Measurements from ENCODE around the gene STX2. TPM values are rescaled to one million over a fixed set of nuclear protein-coding genes. Genes with fewer than 3 reads are reported as not detected.

The STX2 gene
- total and polyA plus RNA-seq, 10 of the 15 experiments (the other 5 are each of a cell fraction or from before 2014, with no cell fraction given), result 6.0 to 22.2 (median 10.0) TPM

GRCh38 chr12:130830246-130830551 lies 8.9 kb downstream of the STX2 start:
- POLR2A ChIA-PET, result no interaction called here
- CTCF ChIA-PET, result interaction anchor here (3.4 kb wide), 1 partner anchor 10 kb away, joined by 18 read pairs; no protein-coding TSS in a partner anchor
- intact Hi-C loops (cut with micrococcal nuclease; ENCODE audit: unreplicated experiment) (no loop called here), in situ Hi-C loops (cut with MboI) (no loop called here)
- ATAC-seq (no peak), FAIRE-seq (no peak), DNase-seq (ENCODE audit: low read depth, low spot score) (no peak)
- H3K9me3 ChIP-seq (replicated peaks; ENCODE audit: control insufficient read depth, insufficient read depth, low read length), result no peaks in the 10 kb centered on the region
- WGBS (ENCODE audit: insufficient coverage, insufficient replicate concordance, low lambda C conversion rate, missing lambda C conversion rate), result 87% methylated on average over 14 of the region's 14 CpGs
- no peak overlapping the region for H2AFZ ChIP-seq (ENCODE audit: control insufficient read depth, low read depth, low read length)
- RAD21 ChIA-PET (ENCODE audit: unreplicated experiment), result no interaction called here
- no peaks in the 10 kb centered on the region for H3K36me3 ChIP-seq (ENCODE audit: control insufficient read depth in 2 of 2, insufficient read depth in 2 of 2, low read length in 1 of 2)
- H3K4me3 ChIP-seq, result no peak overlapping the region
- SMC1A ChIA-PET (ENCODE audit: uncharacterized antibody, unreplicated experiment), result interaction anchor here (1.3 kb wide), 2 partner anchors 10 to 40 kb away, joined by 5 to 7 read pairs; no protein-coding TSS in a partner anchor
- H3K79me2 ChIP-seq (ENCODE audit: control insufficient read depth, insufficient read depth, low read length), result no peaks in the 10 kb centered on the region
- no peaks in the 10 kb centered on the region for H4K20me1 ChIP-seq (ENCODE audit: control insufficient read depth, insufficient read depth)
- TF ChIP-seq NKRF (conservative IDR thresholded peaks at IDR 0.05), result no peak
- TF ChIP-seq ZBTB4 (CRISPR knock-in tag; IDR thresholded peaks at IDR 0.05), result no peak
- no peak for TF ChIP-seq SUZ12 (IDR thresholded peaks at IDR 0.05; ENCODE audit: unreplicated experiment)
- H3K9ac ChIP-seq (ENCODE audit: control insufficient read depth, insufficient read depth, low read length), result no peak overlapping the region
- H3K27ac ChIP-seq (ENCODE audit: control insufficient read depth, insufficient read depth), result no peak overlapping the region
- H3K4me1 ChIP-seq (ENCODE audit: control insufficient read depth, insufficient read depth, low read length), result no peaks in the 10 kb centered on the region; the same call in 1 of the 2 replicates
- H3K27me3 ChIP-seq (replicated peaks in 1 of 2; ENCODE audit: control insufficient read depth in 2 of 2, insufficient read depth in 2 of 2, low read length in 1 of 2), result no peaks in the 10 kb centered on the region
- no peak overlapping the region for H3K4me2 ChIP-seq (ENCODE audit: control insufficient read depth, insufficient read depth)
- no TSS peak for BruUV-seq (replicated peaks)

Data from GM12878 (cell line).